ENCODE data around the gene VAV2. TPM values are rescaled to one million over a fixed set of nuclear protein-coding genes. Genes with fewer than 3 reads are reported as not detected.

The VAV2 gene
- total and polyA plus RNA-seq, 9 of the 15 experiments (the other 6 are each of a cell fraction or from before 2014, with no cell fraction given) = 0.01 to 2.7 (median 1.0) TPM; not detected in 1

- TF ChIP-seq CAMTA2 (CRISPR knock-in tag; conservative IDR thresholded peaks at IDR 0.05) = no peak
- no peak for TF ChIP-seq HIVEP1 (CRISPR knock-in tag; IDR thresholded peaks at IDR 0.05)
- peak; percentile 43 for TF ChIP-seq PHF20 (IDR thresholded peaks at IDR 0.05; ENCODE audit: partially characterized antibody)
- TF ChIP-seq ZBTB7A (IDR thresholded peaks at IDR 0.05; ENCODE audit: borderline replicate concordance, control insufficient read depth, low read depth, low read length) = peak; percentile 76; the same call in 1 of the 2 replicates
- peak; percentile 52; the same call in 1 of the 2 replicates for TF ChIP-seq EP400 (IDR thresholded peaks at IDR 0.05)
- TF ChIP-seq JUND (IDR thresholded peaks at IDR 0.05; ENCODE audit: borderline replicate concordance, low read depth, low read length) = no peak
- no peak for TF ChIP-seq JUND (tag; IDR thresholded peaks at IDR 0.05; ENCODE audit: borderline replicate concordance, low read depth, low read length)
- TF ChIP-seq ZNF79 (CRISPR knock-in tag; IDR thresholded peaks at IDR 0.05; ENCODE audit: low read depth) = no peak
- peak; percentile 39 to 43 for TF ChIP-seq RAD21 (CRISPR knock-in tag; conservative IDR thresholded peaks at IDR 0.05 in 1 of 2, IDR thresholded peaks at IDR 0.05 in 1 of 2)
- peak; percentile 98 for TF ChIP-seq ZNF740 (CRISPR knock-in tag; IDR thresholded peaks at IDR 0.05)
- peak in 1 of 2 experiments; percentile 94; a peak in 2 of 4 replicates for TF ChIP-seq ZNF740 (tag; IDR thresholded peaks at IDR 0.05)
- peak; percentile 70 for TF ChIP-seq ZFX (CRISPR knock-in tag; IDR thresholded peaks at IDR 0.05)
- 0 out of 2 replicates have a peak, but pooled peaks have one; percentile 14 for TF ChIP-seq KDM2B (CRISPR knock-in tag; IDR thresholded peaks at IDR 0.05)
- peak; percentile 73 for TF ChIP-seq HNRNPL (IDR thresholded peaks at IDR 0.05; ENCODE audit: low read depth, low read length)
- TF ChIP-seq THAP7 (CRISPR knock-in tag; IDR thresholded peaks at IDR 0.05) = no peak
- peak in 1 of 2 experiments; percentile 32 for TF ChIP-seq E2F6 (IDR thresholded peaks at IDR 0.05; ENCODE audit: borderline replicate concordance in 1 of 2, extremely low read depth in 1 of 2, insufficient read depth in 1 of 2, insufficient read length in 1 of 2, low read depth in 1 of 2, low read length in 1 of 2, poor library complexity in 1 of 2, severe bottlenecking in 1 of 2)
- TF ChIP-seq POLR2A (conservative IDR thresholded peaks at IDR 0.05) = peak; percentile 63
- no peak for TF ChIP-seq ELK3 (CRISPR knock-in tag; IDR thresholded peaks at IDR 0.05)
- no peak for TF ChIP-seq RFX5 (IDR thresholded peaks at IDR 0.05; ENCODE audit: low read depth, low read length)
- no peak for TF ChIP-seq PKNOX1 (IDR thresholded peaks at IDR 0.05)
- TF ChIP-seq CBX8 (IDR thresholded peaks at IDR 0.05; ENCODE audit: borderline replicate concordance, extremely low read depth, low read depth, low read length, poor library complexity, severe bottlenecking) = no peak
- no peak for TF ChIP-seq ZNF212 (CRISPR knock-in tag; IDR thresholded peaks at IDR 0.05)
- no peak for TF ChIP-seq NUFIP1 (IDR thresholded peaks at IDR 0.05; ENCODE audit: partially characterized antibody)
These were observed 883 bp upstream of the VAV2 start (continued) for GRCh38 chr9:133992780-133993634.

Data from K562 (cell line).